Ishikawa (cell line): ENCODE measurements around the gene SLC2A1.

Source experiments
- CEBPB ChIP-seq: IDR thresholded peaks from 2 replicates; pipeline ENCODE4 v1.6.1; 2012
- CREB1 ChIP-seq: IDR thresholded peaks from 2 replicates; pipeline ENCODE4 v1.6.1; 2012; ENCODE audit warnings: low read depth
- EP300 ChIP-seq: IDR thresholded peaks from 2 replicates; pipeline ENCODE4 v1.6.1; 2012; ENCODE audit warnings: borderline replicate concordance
- FOXM1 ChIP-seq: IDR thresholded peaks from 2 replicates; pipeline ENCODE4 v1.6.1; 2012; ENCODE audit warnings: low read depth, borderline replicate concordance
- MAX ChIP-seq: IDR thresholded peaks from 2 replicates; pipeline ENCODE4 v1.6.1; 2012
- NFIC ChIP-seq: IDR thresholded peaks from 2 replicates; pipeline ENCODE4 v1.6.1; 2012
- RAD21 ChIP-seq: IDR thresholded peaks from 2 replicates; pipeline ENCODE4 v1.6.1; 2012; ENCODE audit warnings: low read depth
- REST ChIP-seq: IDR thresholded peaks from 2 replicates; pipeline ENCODE4 v1.6.1; 2012; ENCODE audit warnings: low read depth, mild to moderate bottlenecking
- TAF1 ChIP-seq: IDR thresholded peaks from 2 replicates; pipeline ENCODE4 v1.6.1; 2012; ENCODE audit warnings: low read depth, mild to moderate bottlenecking
- TCF12 ChIP-seq: IDR thresholded peaks from 2 replicates; pipeline ENCODE4 v1.6.1; 2012; ENCODE audit warnings: low read depth
- TEAD4 ChIP-seq: IDR thresholded peaks from 2 replicates; pipeline ENCODE4 v1.6.1; 2012
- USF1 ChIP-seq: IDR thresholded peaks from 2 replicates; pipeline ENCODE4 v1.6.1; 2012
- YY1 ChIP-seq: IDR thresholded peaks from 2 replicates; pipeline ENCODE4 v1.6.1; 2012; ENCODE audit warnings: low read depth
- ZBTB7A ChIP-seq: IDR thresholded peaks from 2 replicates; pipeline ENCODE4 v1.6.1; 2012; ENCODE audit warnings: low read depth

DNA sequence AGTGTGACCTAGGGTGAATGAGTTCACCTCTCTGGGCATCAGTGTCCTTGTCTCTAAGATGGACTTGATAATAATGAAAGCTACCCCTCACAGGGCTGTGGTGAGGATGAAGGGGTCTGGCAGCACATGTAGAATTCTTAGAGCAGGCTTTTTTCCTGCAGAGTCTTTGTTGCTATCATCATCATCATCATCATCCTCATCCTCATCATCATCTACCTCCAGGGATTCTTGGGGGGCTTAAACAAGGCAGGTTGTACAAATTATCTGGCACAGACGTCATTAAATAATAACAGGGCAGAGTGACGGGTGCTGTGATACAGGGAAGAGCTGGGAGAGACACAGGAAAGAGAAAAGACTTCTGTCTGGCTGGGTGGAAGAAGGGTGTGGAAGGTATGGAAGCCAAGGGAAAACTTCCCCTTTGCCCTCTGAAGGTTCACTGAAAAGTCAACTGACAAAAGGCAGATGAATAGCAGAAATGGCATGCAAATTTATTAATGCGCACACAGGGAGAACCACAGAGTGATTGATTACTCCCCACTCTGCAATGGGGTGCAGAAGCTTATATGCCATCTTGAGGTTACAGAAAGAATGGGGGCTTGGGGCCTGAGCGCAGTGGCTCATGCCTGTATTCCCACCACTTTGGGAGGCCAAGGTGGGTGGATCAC is 17.0 kb upstream of the SLC2A1 start:
- no peak for TF ChIP-seq TCF12
- no peak for TF ChIP-seq RAD21
- TF ChIP-seq FOXM1: no peak
- TF ChIP-seq REST: no peak
- TF ChIP-seq YY1: no peak
- TF ChIP-seq ZBTB7A: no peak
- TF ChIP-seq MAX: no peak
- no peak for TF ChIP-seq CREB1
- no peak for TF ChIP-seq TAF1
- TF ChIP-seq USF1: no peak
- TF ChIP-seq TEAD4: no peak
- TF ChIP-seq EP300: no peak
- no peak for TF ChIP-seq NFIC
- TF ChIP-seq CEBPB: no peak
